Karpas-422 (cell line): ENCODE data around the gene CYB5R4. TPM values are rescaled to one million over a fixed set of nuclear protein-coding genes. Genes with fewer than 3 reads are reported as not detected.

Experiments used
- DNase-seq: peaks from one replicate; pipeline ENCODE4 v3.0.0-alpha.2; 2015
- H2AFZ ChIP-seq: fragments of 200-600 bp; sonication (generic); 2 replicates; pipeline ENCODE4 v1.6.1; 2014; ENCODE audit warnings: antibody characterized with exemption, low read length, mixed read lengths
- H3K27ac ChIP-seq: fragments of 200-600 bp; sonication (generic); 2 replicates; pipeline ENCODE4 v1.5.1; 2014; ENCODE audit warnings: mild to moderate bottlenecking, low read length, moderate library complexity
- H3K27me3 ChIP-seq: fragments of 200-600 bp; sonication (generic); 2 replicates; pipeline ENCODE4 v1.6.1; 2014; ENCODE audit warnings: low read length, mixed read lengths
- H3K36me3 ChIP-seq: fragments of 200-600 bp; sonication (generic); 2 replicates; pipeline ENCODE4 v1.6.1; 2014; ENCODE audit warnings: low read length, mixed read lengths; ENCODE audit not compliant: insufficient read depth
- H3K4me1 ChIP-seq: fragments of 200-600 bp; sonication (generic); 2 replicates; pipeline ENCODE4 v1.6.1; 2014; ENCODE audit warnings: mild to moderate bottlenecking, low read length, mixed read lengths
- H3K4me2 ChIP-seq: fragments of 200-600 bp; sonication (generic); 2 replicates; pipeline ENCODE4 v1.6.1; 2014; ENCODE audit warnings: low read length, low read depth, mild to moderate bottlenecking; ENCODE audit not compliant: poor library complexity, severe bottlenecking
- H3K4me3 ChIP-seq: fragments of 200-600 bp; sonication (generic); 2 replicates; pipeline ENCODE4 v1.5.1; 2014; ENCODE audit warnings: mild to moderate bottlenecking, antibody characterized with exemption, low read length, mixed read lengths
- H3K79me2 ChIP-seq: fragments of 200-600 bp; sonication (generic); 2 replicates; pipeline ENCODE4 v1.6.1; 2014; ENCODE audit warnings: mild to moderate bottlenecking, low read length, mixed read lengths
- H3K9ac ChIP-seq: fragments of 200-600 bp; sonication (generic); 2 replicates; pipeline ENCODE4 v1.6.0; 2014; ENCODE audit warnings: low read length
- H3K9me2 ChIP-seq: fragments of 200-600 bp; sonication (generic), shearing (Covaris generic); replicated peaks from 2 replicates; pipeline ENCODE4 v1.6.0; 2014; ENCODE audit warnings: mild to moderate bottlenecking, low read length, moderate library complexity; ENCODE audit not compliant: insufficient read depth
- H3K9me3 ChIP-seq: fragments of 300-700, 200-600 bp; sonication (generic); 2 replicates; pipeline ENCODE4 v1.6.1; 2014; ENCODE audit warnings: low read length, mixed read lengths
- H4K20me1 ChIP-seq: fragments of 200-600 bp; sonication (generic); 2 replicates; pipeline ENCODE4 v1.6.1; 2014; ENCODE audit warnings: mild to moderate bottlenecking, antibody characterized with exemption, low read length, low read depth; ENCODE audit not compliant: insufficient read depth
- total RNA-seq: library from RNA; depleted of rRNA; stranded (reverse); fragments of >200 nt; shearing (Covaris generic); gene quantifications from 2 replicates; pipeline ENCODE4 v1.2.3, GENCODE V29; 2014; ENCODE audit warnings: low replicate concordance

The CYB5R4 gene
- total RNA-seq, 1 experiment from 2014 or later: 37.0 TPM

DNA sequence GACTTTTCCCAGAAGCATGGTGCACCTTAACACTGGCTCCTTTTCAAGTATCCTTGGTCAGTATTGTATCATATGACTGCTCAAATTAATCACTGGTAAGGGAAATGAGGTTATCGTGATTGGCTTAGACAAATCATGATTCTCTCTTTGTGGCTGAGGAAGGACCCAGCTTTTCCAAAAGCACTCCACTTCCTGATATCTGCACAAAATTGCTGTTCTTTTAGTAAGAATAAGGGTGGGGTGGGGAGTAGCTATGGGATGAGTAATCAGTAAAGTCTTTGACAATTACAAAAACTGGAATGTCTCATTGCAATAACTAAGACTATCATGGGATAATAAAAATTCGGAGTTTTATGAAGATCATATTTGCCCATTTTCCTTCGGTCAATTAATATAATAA is 15.3 kb upstream of the CYB5R4 start:
- DNase-seq: no peak
- Histone ChIP-seq H3K27me3 (no peaks in the 10 kb centered on the region), H3K36me3 (no peaks in the 10 kb centered on the region)

DNA sequence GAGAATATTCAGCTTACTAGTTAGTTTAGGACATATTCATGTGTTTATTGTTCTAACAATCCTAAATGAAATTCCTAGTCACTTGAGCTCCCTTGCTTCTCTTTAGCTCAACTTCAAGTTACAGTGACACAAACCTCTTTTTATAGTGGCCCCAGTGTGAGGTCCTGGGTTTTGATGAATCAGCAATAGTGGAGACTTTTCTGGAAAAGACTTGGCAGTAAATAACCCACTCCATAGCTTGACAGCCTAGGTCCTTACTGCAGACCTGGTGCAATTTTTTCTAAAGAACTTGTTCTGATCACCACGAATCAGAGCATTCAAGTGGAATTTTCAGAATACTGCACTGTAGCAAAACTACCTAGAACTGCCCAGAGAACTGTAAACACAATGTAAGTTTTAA is 13.2 kb upstream of the CYB5R4 start:
- H3K27ac ChIP-seq: no peak overlapping the region
- no peaks in the 10 kb centered on the region for H3K79me2 ChIP-seq
- no peak overlapping the region for H3K4me3 ChIP-seq
- H2AFZ ChIP-seq: no peak overlapping the region
- no peaks in the 10 kb centered on the region for H4K20me1 ChIP-seq
- H3K27me3 ChIP-seq: no peaks in the 10 kb centered on the region
- no peak for DNase-seq
- H3K36me3 ChIP-seq: no peaks in the 10 kb centered on the region
- no peak overlapping the region for H3K4me2 ChIP-seq
- no peak overlapping the region for H3K9ac ChIP-seq
- no peaks in the 10 kb centered on the region for H3K9me2 ChIP-seq
- H3K4me1 ChIP-seq: no peaks in the 10 kb centered on the region; the same call in 1 of the 2 replicates
- no peaks in the 10 kb centered on the region for H3K9me3 ChIP-seq

More for the DNA sequence above, 15.3 kb upstream of the CYB5R4 start:
- no peak overlapping the region for H3K27ac ChIP-seq
- no peak overlapping the region for H3K4me2 ChIP-seq
- H3K9me3 ChIP-seq: no peaks in the 10 kb centered on the region
- no peaks in the 10 kb centered on the region for H3K9me2 ChIP-seq
- no peak overlapping the region for H3K4me3 ChIP-seq
- no peaks in the 10 kb centered on the region for H3K79me2 ChIP-seq
- H3K9ac ChIP-seq: no peak overlapping the region
- no peaks in the 10 kb centered on the region; the same call in 1 of the 2 replicates for H3K4me1 ChIP-seq
- H2AFZ ChIP-seq: no peak overlapping the region
- no peaks in the 10 kb centered on the region for H4K20me1 ChIP-seq

DNA sequence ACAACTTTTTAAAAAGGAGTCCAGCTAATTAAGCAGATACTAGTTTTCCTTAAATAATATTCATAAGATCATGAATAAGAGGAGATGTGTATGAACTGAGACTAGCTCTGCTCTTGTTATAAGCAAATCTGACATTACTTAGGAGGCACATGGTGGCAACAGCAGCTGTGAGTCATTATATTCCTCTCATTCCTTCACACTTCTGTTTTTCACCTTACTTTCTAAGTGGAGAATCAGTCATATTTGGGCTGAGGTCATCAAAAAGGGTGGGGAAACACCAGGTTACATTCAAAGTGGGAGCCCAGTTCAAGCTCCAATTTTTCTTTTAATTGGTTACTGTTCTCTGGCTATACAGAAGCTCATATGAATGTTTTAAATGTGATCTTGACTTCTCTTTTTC is 12.3 kb upstream of the CYB5R4 start:
- Histone ChIP-seq H3K79me2 (no peaks in the 10 kb centered on the region), H4K20me1 (no peaks in the 10 kb centered on the region), H3K9ac (no peak overlapping the region), H3K4me2 (no peak overlapping the region), H3K9me2 (no peaks in the 10 kb centered on the region), H3K4me1 (no peaks in the 10 kb centered on the region; the same call in 1 of the 2 replicates), H3K27me3 (no peaks in the 10 kb centered on the region), H2AFZ (no peak overlapping the region), H3K4me3 (no peak overlapping the region), H3K27ac (no peak overlapping the region), H3K9me3 (no peaks in the 10 kb centered on the region), H3K36me3 (no peaks in the 10 kb centered on the region)
- no peak for DNase-seq

DNA sequence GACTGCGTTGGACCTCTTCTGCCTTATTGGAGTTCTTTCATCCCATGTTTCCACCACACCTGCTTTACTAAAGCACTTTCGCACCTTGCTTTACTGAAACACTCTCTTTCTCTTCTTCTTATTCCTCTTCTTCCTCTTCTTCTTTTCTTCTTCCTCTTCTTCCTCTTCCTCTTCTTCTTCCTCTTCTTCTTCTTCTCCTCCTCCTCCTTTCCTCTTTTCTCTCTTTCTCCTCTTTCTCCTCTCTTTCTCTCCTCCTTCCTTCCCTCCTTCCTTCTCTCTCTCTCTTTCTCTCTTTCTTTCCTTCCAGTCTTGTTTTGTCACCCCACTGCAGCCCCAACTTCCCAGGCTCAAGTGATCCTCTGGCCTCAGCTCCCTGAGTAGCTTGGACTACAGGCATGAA is 10.4 kb upstream of the CYB5R4 start:
- Histone ChIP-seq H4K20me1 (no peaks in the 10 kb centered on the region), H3K4me3 (no peak overlapping the region), H3K27me3 (no peaks in the 10 kb centered on the region), H3K9me3 (no peaks in the 10 kb centered on the region), H2AFZ (no peak overlapping the region), H3K4me2 (no peak overlapping the region), H3K79me2 (no peaks in the 10 kb centered on the region), H3K27ac (no peak overlapping the region), H3K9me2 (no peaks in the 10 kb centered on the region), H3K36me3 (no peaks in the 10 kb centered on the region), H3K4me1 (no peaks in the 10 kb centered on the region; the same call in 1 of the 2 replicates), H3K9ac (no peak overlapping the region)
- DNase-seq: no peak

DNA sequence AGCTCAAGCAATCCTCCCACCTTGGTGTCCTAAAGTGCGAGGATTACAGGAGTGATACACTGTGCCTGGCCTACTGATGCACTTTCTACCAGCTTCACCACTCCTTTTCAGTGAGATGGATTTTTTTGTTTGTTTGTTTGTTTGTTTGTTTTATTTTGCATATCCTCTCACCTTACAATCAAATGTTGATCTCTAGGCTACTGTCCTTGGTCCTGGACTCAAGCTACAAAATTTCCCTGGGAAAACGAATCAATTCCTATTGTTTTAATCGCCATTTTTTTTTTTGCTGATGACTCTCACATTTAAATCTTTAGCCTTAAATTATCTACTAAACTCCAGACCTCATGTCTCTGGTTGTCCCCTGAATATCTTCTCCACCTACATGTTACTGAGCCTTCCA is 9.9 kb upstream of the CYB5R4 start:
- Histone ChIP-seq H3K9ac (no peak overlapping the region), H3K27ac (no peak overlapping the region), H2AFZ (no peak overlapping the region), H3K4me1 (no peaks in the 10 kb centered on the region; the same call in 1 of the 2 replicates), H3K27me3 (no peaks in the 10 kb centered on the region), H3K9me3 (no peaks in the 10 kb centered on the region), H3K4me2 (no peak overlapping the region), H3K79me2 (no peaks in the 10 kb centered on the region), H3K9me2 (no peaks in the 10 kb centered on the region), H3K36me3 (no peaks in the 10 kb centered on the region), H3K4me3 (no peak overlapping the region), H4K20me1 (no peaks in the 10 kb centered on the region)
- DNase-seq: no peak

DNA sequence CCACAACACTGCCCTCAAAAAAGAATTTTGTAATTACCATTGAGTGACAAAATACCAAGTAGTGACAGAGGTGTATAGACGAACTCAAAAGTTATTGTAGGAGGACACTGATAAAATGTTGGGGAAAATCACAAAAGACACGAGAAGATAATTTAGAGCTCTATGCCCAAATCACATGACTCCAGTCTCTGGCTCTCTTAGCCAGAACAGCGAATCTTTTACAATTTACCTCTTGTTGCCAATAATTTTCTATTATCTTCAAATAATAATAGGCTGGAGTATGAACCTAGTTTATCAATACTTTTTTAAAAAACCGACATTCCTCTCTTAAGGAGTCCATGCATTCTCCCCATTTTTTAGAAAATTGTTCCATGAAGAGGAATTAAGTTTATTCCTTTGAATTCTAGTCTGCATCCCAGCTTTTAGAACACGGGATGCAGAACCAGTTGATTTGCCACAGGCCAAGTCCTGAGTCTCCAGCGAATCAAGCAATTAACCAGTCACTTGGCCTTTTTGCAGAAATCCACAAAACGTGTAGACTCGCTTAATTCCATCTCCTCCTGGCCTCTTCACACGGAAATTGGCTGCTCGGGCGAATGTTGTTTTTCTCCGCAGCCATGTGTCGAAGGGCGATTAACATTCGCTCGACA is 6.8 kb upstream of the CYB5R4 start:
- no peaks in the 10 kb centered on the region for H4K20me1 ChIP-seq
- H3K27me3 ChIP-seq: no peaks in the 10 kb centered on the region
- H3K4me1 ChIP-seq: no peaks in the 10 kb centered on the region
- no peak overlapping the region for H3K9ac ChIP-seq
- H3K4me3 ChIP-seq: no peak overlapping the region
- H3K4me2 ChIP-seq: no peak overlapping the region
- no peaks in the 10 kb centered on the region for H3K9me2 ChIP-seq
- H3K27ac ChIP-seq: no peak overlapping the region
- H3K9me3 ChIP-seq: no peaks in the 10 kb centered on the region
- no peaks in the 10 kb centered on the region for H3K79me2 ChIP-seq
- no peaks in the 10 kb centered on the region for H3K36me3 ChIP-seq
- no peak for DNase-seq
- no peak overlapping the region for H2AFZ ChIP-seq

DNA sequence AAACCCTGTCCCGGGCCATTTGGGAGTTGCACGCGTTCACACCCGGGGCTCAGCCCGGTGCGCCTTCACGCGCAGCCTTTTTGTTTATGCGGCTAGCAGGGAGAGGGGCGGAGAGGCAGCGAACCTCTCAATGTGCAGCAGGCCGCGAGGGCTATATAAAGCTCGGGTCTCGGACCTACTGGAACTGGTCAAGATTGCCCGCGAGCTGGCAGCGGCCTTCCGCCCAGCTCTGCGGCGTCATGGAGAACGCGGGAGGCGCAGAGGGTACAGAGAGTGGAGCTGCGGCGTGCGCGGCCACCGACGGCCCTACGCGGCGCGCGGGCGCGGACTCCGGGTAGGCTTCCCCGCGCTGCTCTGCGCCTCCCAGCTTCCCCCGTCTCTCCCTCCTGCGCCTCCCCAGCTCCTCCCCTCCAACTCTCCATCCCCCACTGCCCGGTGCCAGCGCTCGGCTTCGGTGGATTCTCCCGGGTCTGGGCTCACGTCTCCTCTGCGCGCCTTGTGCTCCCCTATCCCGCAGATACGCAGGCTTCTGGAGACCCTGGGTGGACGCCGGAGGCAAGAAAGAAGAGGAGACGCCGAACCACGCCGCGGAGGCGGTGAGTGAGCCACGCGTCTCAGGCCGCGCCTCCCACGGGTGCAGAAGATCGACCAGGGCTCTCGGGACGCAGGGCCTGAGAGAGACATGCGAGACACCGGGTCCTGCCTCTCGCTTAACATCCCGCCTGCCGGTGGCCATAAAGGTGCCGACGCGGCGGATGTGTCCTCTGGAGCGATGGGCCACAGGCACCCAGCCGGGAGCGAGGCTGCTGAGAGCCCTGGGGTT is 6.1 kb upstream of the CYB5R4 start, which contains the start of gene RIPPLY2:
Gene RIPPLY2 (plus strand): TSS at position 183 of the 823 bp plus-strand sequence. CDS start 57 bp downstream, at position 240.
- H3K4me3 ChIP-seq: no peak within 1 kb of the TSS
- no peaks in the 10 kb centered on the region for H3K27me3 ChIP-seq
- H3K4me1 ChIP-seq: peaks cover 6% of the 10 kb centered on the region
- no peaks in the 10 kb centered on the region for H3K79me2 ChIP-seq
- H3K9ac ChIP-seq: no peak within 1 kb of the TSS
- no peak within 1 kb of the TSS for H3K4me2 ChIP-seq
- no peak within 1 kb of the TSS for H2AFZ ChIP-seq
- H4K20me1 ChIP-seq: no peaks in the 10 kb centered on the region
- H3K27ac ChIP-seq: no peak within 1 kb of the TSS
- DNase-seq: no peak
- H3K9me2 ChIP-seq: no peaks in the 10 kb centered on the region
- H3K36me3 ChIP-seq: no peaks in the 10 kb centered on the region
- no peaks in the 10 kb centered on the region for H3K9me3 ChIP-seq

DNA sequence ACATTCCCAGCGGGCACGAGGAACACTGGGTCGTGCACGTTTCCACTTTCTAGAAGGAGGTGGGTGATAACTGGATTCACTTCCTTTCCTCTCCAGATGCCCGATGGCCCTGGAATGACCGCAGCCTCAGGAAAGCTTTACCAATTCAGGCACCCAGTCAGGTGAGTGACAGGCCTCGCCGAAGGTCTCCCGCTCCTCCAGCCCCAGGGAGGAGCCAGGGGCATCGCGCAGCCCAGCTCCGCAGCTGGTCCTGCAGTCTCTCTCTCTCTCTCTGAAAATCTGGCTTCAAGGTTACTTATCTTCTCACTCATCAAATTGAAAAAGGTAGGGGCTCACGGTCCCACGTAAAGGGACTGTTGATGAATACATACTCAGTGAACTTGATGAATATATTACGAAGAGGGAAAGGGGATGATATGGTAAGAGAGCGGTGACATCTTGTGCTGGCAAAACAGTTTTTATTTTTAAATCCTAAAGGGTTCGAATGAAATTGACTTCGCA is 5.4 kb upstream of the CYB5R4 start:
- Histone ChIP-seq H3K9me2 (no peaks in the 10 kb centered on the region), H3K9ac (no peak overlapping the region), H3K27ac (no peak overlapping the region), H3K36me3 (no peaks in the 10 kb centered on the region), H3K79me2 (no peaks in the 10 kb centered on the region), H3K4me2 (no peak overlapping the region), H2AFZ (no peak overlapping the region), H3K4me3 (no peak overlapping the region), H3K4me1 (peaks cover 12% of the 10 kb centered on the region), H4K20me1 (no peaks in the 10 kb centered on the region), H3K27me3 (no peaks in the 10 kb centered on the region), H3K9me3 (no peaks in the 10 kb centered on the region)
- no peak for DNase-seq
